ENCODE measurements around the gene PDE6H.

GRCh38 chr12:14950421-14950820 lies 22.4 kb upstream of the PDE6H start:
- TF ChIP-seq CTCF (IDR thresholded peaks at IDR 0.05) (no peak), POLR2AphosphoS5 (IDR thresholded peaks at IDR 0.05; ENCODE audit: insufficient read depth in 1 of 2, low read depth in 1 of 2) (no peak)

Measured in vagina (tissue), 2 donors.